ENCODE data around the gene KDM4C.

Gene KDM4C

DNA sequence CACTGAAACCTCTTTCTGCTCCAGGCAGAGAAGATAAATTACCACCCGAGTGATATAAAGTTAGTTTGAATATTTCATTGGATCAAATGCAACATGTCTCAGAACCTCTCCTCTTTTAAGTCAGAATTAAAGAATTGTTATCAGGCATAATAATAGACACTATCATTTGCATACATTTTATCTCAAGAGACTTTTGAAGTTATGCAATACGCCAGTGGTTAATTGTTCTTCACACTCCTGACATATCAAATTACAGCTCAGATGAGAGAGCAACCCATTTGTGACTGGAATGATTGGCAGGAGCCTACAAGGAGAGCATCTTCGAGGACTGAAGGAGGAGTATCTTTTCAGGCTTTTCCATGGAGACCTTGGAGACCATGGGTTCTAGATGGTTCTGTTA lies 452.2 kb downstream of the KDM4C start:
- Histone ChIP-seq H3K36me3 (ENCODE audit: control insufficient read depth in 2 of 2, insufficient read depth in 2 of 2, low read length in 2 of 2) (no peaks in the 10 kb centered on the region), H3K27me3 (ENCODE audit: control insufficient read depth in 2 of 2, insufficient read depth in 2 of 2, low read length in 2 of 2) (no peaks in the 10 kb centered on the region), H3K4me1 (ENCODE audit: control insufficient read depth in 2 of 2, insufficient read depth in 2 of 2, low read length in 2 of 2) (no peaks in the 10 kb centered on the region), H3K27ac (ENCODE audit: low read depth in 2 of 2, low read length in 2 of 2) (no peak overlapping the region), H3K4me3 (ENCODE audit: low read length in 2 of 2) (no peak overlapping the region), H3K9ac (ENCODE audit: low read depth in 1 of 2, low read length in 2 of 2) (no peak overlapping the region), H3K9me3 (ENCODE audit: control insufficient read depth in 2 of 2, low read length in 2 of 2) (no peaks in the 10 kb centered on the region)

DNA sequence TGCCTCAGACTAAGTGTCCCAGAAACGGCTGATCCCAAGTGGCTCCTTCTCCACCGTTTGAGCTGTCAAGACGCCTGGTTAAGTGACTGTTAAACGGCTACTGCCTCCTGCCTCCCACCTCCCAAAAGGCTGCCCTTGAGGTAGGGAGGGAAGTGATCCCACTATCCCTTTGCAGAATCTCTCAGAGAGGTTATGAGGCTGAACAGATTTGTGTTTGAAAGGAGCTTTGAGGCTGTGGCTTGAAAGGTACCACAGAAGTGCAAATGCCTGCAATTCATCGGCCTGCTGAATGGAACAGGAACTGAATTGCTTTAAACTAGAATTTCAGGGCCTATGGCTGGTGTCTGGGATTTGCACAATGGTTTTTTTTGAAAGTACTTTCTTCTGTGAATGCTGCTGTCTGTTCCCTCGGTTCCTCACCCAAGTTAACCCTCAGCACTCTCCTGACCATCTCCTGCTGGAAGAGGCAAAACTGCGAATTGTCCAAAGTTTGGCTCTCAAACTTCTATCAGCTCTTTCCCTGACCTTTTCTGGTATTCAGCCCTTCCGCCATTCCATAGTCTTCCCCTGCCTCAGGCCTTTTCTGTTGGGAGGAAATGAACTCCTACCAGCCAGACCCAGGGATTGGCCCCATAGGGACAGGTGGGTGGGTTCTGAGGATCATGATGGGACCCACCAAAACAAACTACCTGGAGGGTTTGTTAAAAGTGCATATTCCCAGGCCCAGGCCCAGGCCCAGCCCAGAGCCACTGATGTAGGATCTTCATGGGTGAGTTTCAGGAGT lies 453.3 kb downstream of the KDM4C start:
- Histone ChIP-seq H3K4me3 (ENCODE audit: low read length in 2 of 2) (no peak overlapping the region), H3K27ac (ENCODE audit: low read depth in 2 of 2, low read length in 2 of 2) (no peak overlapping the region), H3K27me3 (ENCODE audit: control insufficient read depth in 2 of 2, insufficient read depth in 2 of 2, low read length in 2 of 2) (no peaks in the 10 kb centered on the region), H3K36me3 (ENCODE audit: control insufficient read depth in 2 of 2, insufficient read depth in 2 of 2, low read length in 2 of 2) (no peaks in the 10 kb centered on the region), H3K9me3 (ENCODE audit: control insufficient read depth in 2 of 2, low read length in 2 of 2) (no peaks in the 10 kb centered on the region), H3K4me1 (ENCODE audit: control insufficient read depth in 2 of 2, insufficient read depth in 2 of 2, low read length in 2 of 2) (no peaks in the 10 kb centered on the region), H3K9ac (ENCODE audit: low read depth in 1 of 2, low read length in 2 of 2) (no peak overlapping the region)

DNA sequence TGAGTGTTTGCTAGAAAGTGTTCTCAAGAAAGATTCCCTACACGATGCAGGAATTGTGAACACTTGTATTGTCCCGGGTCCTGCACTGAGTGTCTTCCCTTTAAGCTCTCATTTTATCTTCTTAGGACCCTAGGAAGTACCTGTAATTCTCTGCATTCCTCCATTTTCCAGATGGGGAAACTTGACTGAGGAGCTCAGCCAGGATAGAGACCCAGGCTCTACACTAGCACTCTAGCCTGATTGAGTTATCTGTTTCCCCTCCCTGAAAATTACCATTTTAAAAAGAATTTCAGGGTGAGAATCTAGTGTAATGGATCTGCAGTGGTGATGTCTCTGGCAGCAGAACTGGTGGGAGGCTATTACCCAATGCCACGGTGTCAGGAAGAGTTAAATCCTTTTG lies 453.9 kb downstream of the KDM4C start:
- Histone ChIP-seq H3K4me3 (ENCODE audit: low read length in 2 of 2) (no peak overlapping the region), H3K27me3 (ENCODE audit: control insufficient read depth in 2 of 2, insufficient read depth in 2 of 2, low read length in 2 of 2) (no peaks in the 10 kb centered on the region), H3K9me3 (ENCODE audit: control insufficient read depth in 2 of 2, low read length in 2 of 2) (no peaks in the 10 kb centered on the region), H3K4me1 (ENCODE audit: control insufficient read depth in 2 of 2, insufficient read depth in 2 of 2, low read length in 2 of 2) (no peaks in the 10 kb centered on the region), H3K36me3 (ENCODE audit: control insufficient read depth in 2 of 2, insufficient read depth in 2 of 2, low read length in 2 of 2) (no peaks in the 10 kb centered on the region), H3K9ac (ENCODE audit: low read depth in 1 of 2, low read length in 2 of 2) (no peak overlapping the region), H3K27ac (ENCODE audit: low read depth in 2 of 2, low read length in 2 of 2) (no peak overlapping the region)

DNA sequence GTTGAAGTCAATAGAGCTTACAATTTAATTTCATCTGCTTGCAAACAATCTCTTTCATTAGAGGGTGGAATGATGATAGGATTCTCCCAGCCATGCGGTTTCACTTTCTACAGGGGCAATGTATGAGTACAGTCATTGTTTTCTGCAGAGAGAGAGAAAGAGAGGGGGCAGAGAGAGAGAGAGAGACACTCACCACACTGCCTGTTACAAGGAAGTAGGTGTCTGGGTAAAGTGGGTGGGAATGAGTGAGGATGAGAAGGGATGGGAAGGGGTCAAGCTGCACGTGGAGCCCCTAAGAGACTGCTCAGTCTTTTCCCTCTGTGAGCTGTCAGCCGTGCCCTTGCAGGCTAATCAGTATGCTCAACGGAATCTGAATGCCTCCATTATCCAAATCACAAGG lies 454.3 kb downstream of the KDM4C start:
- H3K9ac ChIP-seq (ENCODE audit: low read depth in 1 of 2, low read length in 2 of 2): no peak overlapping the region
- no peaks in the 10 kb centered on the region for H3K9me3 ChIP-seq (ENCODE audit: control insufficient read depth in 2 of 2, low read length in 2 of 2)
- H3K27me3 ChIP-seq (ENCODE audit: control insufficient read depth in 2 of 2, insufficient read depth in 2 of 2, low read length in 2 of 2): no peaks in the 10 kb centered on the region
- no peak overlapping the region for H3K4me3 ChIP-seq (ENCODE audit: low read length in 2 of 2)
- H3K4me1 ChIP-seq (ENCODE audit: control insufficient read depth in 2 of 2, insufficient read depth in 2 of 2, low read length in 2 of 2): no peaks in the 10 kb centered on the region
- no peak overlapping the region for H3K27ac ChIP-seq (ENCODE audit: low read depth in 2 of 2, low read length in 2 of 2)
- no peaks in the 10 kb centered on the region for H3K36me3 ChIP-seq (ENCODE audit: control insufficient read depth in 2 of 2, insufficient read depth in 2 of 2, low read length in 2 of 2)

DNA sequence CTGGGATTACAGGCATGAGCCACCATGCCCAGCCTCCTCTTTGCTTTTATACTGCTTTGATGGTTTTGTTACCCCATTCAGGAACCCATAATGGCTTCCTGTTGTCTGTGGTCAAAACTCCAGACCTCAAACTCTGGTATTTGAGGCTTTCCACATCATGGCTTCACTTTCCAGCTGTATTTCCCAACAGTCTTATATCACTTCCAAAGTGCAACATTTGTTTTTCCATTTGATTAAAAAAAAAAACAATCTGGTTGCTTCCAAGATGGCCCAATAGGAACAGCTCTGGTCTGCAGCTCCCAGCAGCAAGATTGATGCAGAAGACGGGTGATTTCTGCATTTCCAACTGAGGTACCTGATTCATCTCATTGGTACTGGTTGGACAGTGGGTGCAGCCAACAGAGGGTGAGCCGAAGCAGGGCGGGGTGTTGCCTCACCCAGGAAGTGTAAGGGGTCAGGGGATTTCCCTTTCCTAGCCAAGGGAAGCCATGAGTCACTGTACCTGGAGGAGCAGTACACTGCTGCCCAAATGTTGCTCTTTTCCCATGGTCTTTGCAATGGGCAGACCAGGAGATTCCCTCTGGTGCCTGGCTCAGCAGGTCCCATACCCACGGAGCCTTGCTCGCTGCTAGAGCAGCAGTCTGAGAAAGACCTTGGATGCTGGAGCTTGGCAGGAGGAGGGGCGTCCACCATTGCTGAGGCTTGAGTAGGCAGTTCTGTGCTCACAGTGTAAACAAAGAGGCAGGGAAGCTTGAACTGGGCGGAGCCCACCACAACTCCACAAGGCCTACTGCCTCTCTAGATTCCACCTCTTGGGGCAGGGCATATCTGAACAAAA lies 458.4 kb downstream of the KDM4C start:
- no peak overlapping the region for H3K9ac ChIP-seq (ENCODE audit: low read depth in 1 of 2, low read length in 2 of 2)
- H3K4me3 ChIP-seq (ENCODE audit: low read length in 2 of 2): no peak overlapping the region
- H3K27me3 ChIP-seq (ENCODE audit: control insufficient read depth in 2 of 2, insufficient read depth in 2 of 2, low read length in 2 of 2): no peaks in the 10 kb centered on the region
- no peaks in the 10 kb centered on the region for H3K9me3 ChIP-seq (ENCODE audit: control insufficient read depth in 2 of 2, low read length in 2 of 2)
- H3K27ac ChIP-seq (ENCODE audit: low read depth in 2 of 2, low read length in 2 of 2): no peak overlapping the region
- H3K36me3 ChIP-seq (ENCODE audit: control insufficient read depth in 2 of 2, insufficient read depth in 2 of 2, low read length in 2 of 2): no peaks in the 10 kb centered on the region
- H3K4me1 ChIP-seq (ENCODE audit: control insufficient read depth in 2 of 2, insufficient read depth in 2 of 2, low read length in 2 of 2): no peaks in the 10 kb centered on the region

DNA sequence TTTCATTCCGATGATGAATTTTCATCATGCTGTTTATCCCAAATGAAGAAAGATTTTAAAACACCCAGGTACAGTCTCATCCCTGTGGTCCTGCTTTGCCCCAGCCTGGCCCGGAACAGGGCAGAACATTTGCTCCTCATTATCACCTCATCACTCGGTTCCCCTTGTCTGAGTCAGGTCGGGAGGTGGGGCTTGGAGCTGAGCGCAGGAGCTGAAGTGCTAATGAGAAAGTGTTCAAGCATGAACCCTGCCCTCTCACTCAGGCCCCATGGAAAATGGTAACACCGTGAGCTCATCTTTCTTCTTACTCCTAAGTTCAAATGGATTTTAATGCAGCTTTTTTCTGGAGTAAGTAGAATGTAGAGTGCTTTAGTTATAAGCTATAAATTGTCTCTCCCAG lies 466.2 kb downstream of the KDM4C start:
- Histone ChIP-seq H3K4me1 (ENCODE audit: control insufficient read depth in 2 of 2, insufficient read depth in 2 of 2, low read length in 2 of 2) (no peaks in the 10 kb centered on the region), H3K9ac (ENCODE audit: low read depth in 1 of 2, low read length in 2 of 2) (no peak overlapping the region), H3K27me3 (ENCODE audit: control insufficient read depth in 2 of 2, insufficient read depth in 2 of 2, low read length in 2 of 2) (no peaks in the 10 kb centered on the region), H3K36me3 (ENCODE audit: control insufficient read depth in 2 of 2, insufficient read depth in 2 of 2, low read length in 2 of 2) (no peaks in the 10 kb centered on the region), H3K9me3 (ENCODE audit: control insufficient read depth in 2 of 2, low read length in 2 of 2) (no peaks in the 10 kb centered on the region), H3K27ac (ENCODE audit: low read depth in 2 of 2, low read length in 2 of 2) (no peak overlapping the region), H3K4me3 (ENCODE audit: low read length in 2 of 2) (no peak overlapping the region)

Measured in mucosa of rectum (tissue), 2 donors.